ENCODE data around the gene MAML3. TPM values are rescaled to one million over a fixed set of nuclear protein-coding genes. Genes with fewer than 3 reads are reported as not detected.
A peak's percentile ranks its signal among the peaks of the same experiment; 100 is the strongest.

MAML3 gene
- total RNA-seq, 1 donor from 2014 or later, result 2.7 TPM

GRCh38 chr4:140150886-140151698 is 2.9 kb downstream of the MAML3 start:
- H3K27me3 ChIP-seq (ENCODE audit: control insufficient read depth, insufficient read depth, low read length), result no peaks in the 10 kb centered on the region
- TF ChIP-seq CTCF (IDR thresholded peaks at IDR 0.05; ENCODE audit: insufficient read depth, low read length, poor library complexity, severe bottlenecking), result no peak
- no peak for DNase-seq (ENCODE audit: low read depth)
- peak overlapping the region; percentile 88 for H3K4me3 ChIP-seq (ENCODE audit: low read depth, low read length)
- H3K36me3 ChIP-seq (ENCODE audit: control insufficient read depth, insufficient read depth, low read length), result no peaks in the 10 kb centered on the region

GRCh38 chr4:140150636-140150885 is 3.4 kb downstream of the MAML3 start:
- no peaks in the 10 kb centered on the region for H3K27me3 ChIP-seq (ENCODE audit: control insufficient read depth, insufficient read depth, low read length)
- no peaks in the 10 kb centered on the region for H3K36me3 ChIP-seq (ENCODE audit: control insufficient read depth, insufficient read depth, low read length)
- peak overlapping the region; percentile 88 for H3K4me3 ChIP-seq (ENCODE audit: low read depth, low read length)
- no peak for DNase-seq (ENCODE audit: low read depth)
- TF ChIP-seq CTCF (IDR thresholded peaks at IDR 0.05; ENCODE audit: insufficient read depth, low read length, poor library complexity, severe bottlenecking), result no peak

- no peak for DNase-seq (ENCODE audit: low read depth)
- no peak for TF ChIP-seq CTCF (IDR thresholded peaks at IDR 0.05; ENCODE audit: insufficient read depth, low read length, poor library complexity, severe bottlenecking)
- Histone ChIP-seq H3K4me3 (ENCODE audit: low read depth, low read length) (peak overlapping the region; percentile 88), H3K27me3 (ENCODE audit: control insufficient read depth, insufficient read depth, low read length) (no peaks in the 10 kb centered on the region), H3K36me3 (ENCODE audit: control insufficient read depth, insufficient read depth, low read length) (no peaks in the 10 kb centered on the region)
Measured at GRCh38 chr4:140149846-140150635, 3.9 kb downstream of the MAML3 start.

GRCh38 chr4:140144050-140144449 is 9.9 kb downstream of the MAML3 start:
- no peak for DNase-seq (ENCODE audit: low read depth)
- Histone ChIP-seq H3K4me3 (ENCODE audit: low read depth, low read length) (no peak overlapping the region), H3K36me3 (ENCODE audit: control insufficient read depth, insufficient read depth, low read length) (no peaks in the 10 kb centered on the region), H3K27me3 (ENCODE audit: control insufficient read depth, insufficient read depth, low read length) (no peaks in the 10 kb centered on the region)
- TF ChIP-seq CTCF (IDR thresholded peaks at IDR 0.05; ENCODE audit: insufficient read depth, low read length, poor library complexity, severe bottlenecking), result no peak

- no peak overlapping the region for H3K4me3 ChIP-seq (ENCODE audit: low read depth, low read length)
- no peak for TF ChIP-seq CTCF (IDR thresholded peaks at IDR 0.05; ENCODE audit: insufficient read depth, low read length, poor library complexity, severe bottlenecking)
- H3K27me3 ChIP-seq (ENCODE audit: control insufficient read depth, insufficient read depth, low read length), result no peaks in the 10 kb centered on the region
- no peak for DNase-seq (ENCODE audit: low read depth)
- no peaks in the 10 kb centered on the region for H3K36me3 ChIP-seq (ENCODE audit: control insufficient read depth, insufficient read depth, low read length)
Measured at GRCh38 chr4:140141210-140141835, 12.7 kb downstream of the MAML3 start.

Data from kidney epithelial cell (primary cell).